Uterus (tissue), 4 donors: ENCODE results near the gene LNPEP. TPM values are rescaled to one million over a fixed set of nuclear protein-coding genes. Genes with fewer than 3 reads are reported as not detected.
"Not testable (repeated sequence)": the region's sequence is repeated elsewhere in the genome, so short reads cannot be mapped to it uniquely, and the experiment has no call there.

Source experiments
- DNase-seq, 2 donors: peaks; one replicate each; pipeline ENCODE4 v3.0.0-alpha.2; 2019 to 2020
- H3K27ac ChIP-seq, 2 donors: fragments of 200-600 bp; sonication (generic); 1 replicate in 1 of 2; 2 replicates in 1 of 2; pipeline ENCODE4 v1.5.1; 2016 to 2018
- H3K27me3 ChIP-seq, 2 donors: fragments of 200-600 bp; sonication (generic); one replicate each; pipeline ENCODE4 v1.5.1; 2018 to 2019; ENCODE audit warnings: control low read depth in 1 of 2
- H3K36me3 ChIP-seq, 2 donors: fragments of 200-600 bp; sonication (generic); one replicate each; pipeline ENCODE4 v1.5.1; 2019; ENCODE audit warnings: control low read depth in 1 of 2
- H3K4me1 ChIP-seq, 2 donors: fragments of 200-600 bp; sonication (generic); one replicate each; pipeline ENCODE4 v1.5.1; 2018 to 2019; ENCODE audit warnings: control low read depth in 1 of 2
- H3K4me3 ChIP-seq, 2 donors: fragments of 200-600 bp; sonication (generic); 1 replicate in 1 of 2; 2 replicates in 1 of 2; pipeline ENCODE4 v1.5.1; 2018 to 2019; ENCODE audit warnings: mild to moderate bottlenecking in 1 of 2
- H3K9me3 ChIP-seq, 2 donors: fragments of 200-600 bp; sonication (generic); one replicate each; pipeline ENCODE4 v1.5.1; 2019; ENCODE audit warnings: control low read depth in 1 of 2
- POLR2A ChIP-seq, 2 donors: fragments of 450-650 bp; IDR thresholded peaks; one replicate each; pipeline ENCODE4 v1.6.1; 2016; ENCODE audit warnings: antibody characterized with exemption in 2 of 2, mild to moderate bottlenecking in 1 of 2, moderate library complexity in 1 of 2
- intact Hi-C: fragments of 100-400 bp; cut with DNase I; formaldehyde crosslinking; loops from one replicate; pipeline ENCODE4 v1.15.1; 2023; ENCODE audit warnings: low total_unique reads
- small RNA-seq: library from RNA; depleted of rRNA; stranded (forward); fragments of <200 nt; gene quantifications from one replicate; pipeline ENCODE3, GENCODE V24; 2016
- total RNA-seq, 4 donors: library from RNA; depleted of rRNA in 3 of 4; stranded (reverse); fragments of >200 nt in 3 of 4; gene quantifications; one replicate each; pipeline versions ENCODE4 v1.1.0 to v1.2.4, GENCODE V29; 2014 to 2023
- TF ChIP-seq, protein P1 (sequence below), 4 experiments: fragments of 200-600 bp in 2 of 4; fragments of 450-650 bp in 2 of 4; sonication (generic) in 2 of 4; IDR thresholded peaks; one replicate each; pipeline ENCODE4 v1.5.1; 2016 to 2019; ENCODE audit warnings: antibody characterized with exemption in 4 of 4, mild to moderate bottlenecking in 2 of 4, moderate library complexity in 1 of 4
- donor health status: DM: yes; HTN: yes; CAD: no.

The LNPEP gene
- total RNA-seq, 4 donors from 2014 or later: 32.5 to 93.9 (median 51.1) TPM

DNA sequence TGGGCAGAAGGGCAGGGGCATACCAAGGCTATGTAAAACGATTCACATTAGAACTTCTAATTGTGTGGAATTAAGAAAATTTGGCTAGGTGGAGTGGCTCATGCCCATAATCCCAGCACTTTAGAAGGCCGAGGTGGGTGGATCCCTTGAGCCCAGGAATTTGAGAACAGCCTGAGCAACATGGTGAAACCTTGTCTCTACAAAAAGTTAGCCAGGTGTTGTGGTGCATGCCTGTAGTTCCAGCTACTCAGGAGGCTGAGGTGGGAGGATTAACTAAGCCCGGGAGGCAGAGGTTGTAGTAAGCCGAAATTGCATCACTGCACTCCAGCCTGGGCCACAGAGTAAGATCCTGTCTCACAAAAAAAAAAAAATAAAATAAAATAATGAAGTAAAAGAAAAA is 141.4 kb downstream of the LNPEP start:
- H3K9me3 ChIP-seq: no peaks in the 10 kb centered on the region
- no peak for DNase-seq
- no peak overlapping the region for H3K27ac ChIP-seq
- no peak overlapping the region for H3K4me3 ChIP-seq
- no peak for TF ChIP-seq POLR2A (IDR thresholded peaks at IDR 0.05)
- TF ChIP-seq, protein P1, sequence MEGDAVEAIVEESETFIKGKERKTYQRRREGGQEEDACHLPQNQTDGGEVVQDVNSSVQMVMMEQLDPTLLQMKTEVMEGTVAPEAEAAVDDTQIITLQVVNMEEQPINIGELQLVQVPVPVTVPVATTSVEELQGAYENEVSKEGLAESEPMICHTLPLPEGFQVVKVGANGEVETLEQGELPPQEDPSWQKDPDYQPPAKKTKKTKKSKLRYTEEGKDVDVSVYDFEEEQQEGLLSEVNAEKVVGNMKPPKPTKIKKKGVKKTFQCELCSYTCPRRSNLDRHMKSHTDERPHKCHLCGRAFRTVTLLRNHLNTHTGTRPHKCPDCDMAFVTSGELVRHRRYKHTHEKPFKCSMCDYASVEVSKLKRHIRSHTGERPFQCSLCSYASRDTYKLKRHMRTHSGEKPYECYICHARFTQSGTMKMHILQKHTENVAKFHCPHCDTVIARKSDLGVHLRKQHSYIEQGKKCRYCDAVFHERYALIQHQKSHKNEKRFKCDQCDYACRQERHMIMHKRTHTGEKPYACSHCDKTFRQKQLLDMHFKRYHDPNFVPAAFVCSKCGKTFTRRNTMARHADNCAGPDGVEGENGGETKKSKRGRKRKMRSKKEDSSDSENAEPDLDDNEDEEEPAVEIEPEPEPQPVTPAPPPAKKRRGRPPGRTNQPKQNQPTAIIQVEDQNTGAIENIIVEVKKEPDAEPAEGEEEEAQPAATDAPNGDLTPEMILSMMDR (IDR thresholded peaks at IDR 0.05): no peak
- no peaks in the 10 kb centered on the region for H3K36me3 ChIP-seq
- H3K4me1 ChIP-seq: no peaks in the 10 kb centered on the region
- intact Hi-C loops: no loop called here
- H3K27me3 ChIP-seq: no peaks in the 10 kb centered on the region

DNA sequence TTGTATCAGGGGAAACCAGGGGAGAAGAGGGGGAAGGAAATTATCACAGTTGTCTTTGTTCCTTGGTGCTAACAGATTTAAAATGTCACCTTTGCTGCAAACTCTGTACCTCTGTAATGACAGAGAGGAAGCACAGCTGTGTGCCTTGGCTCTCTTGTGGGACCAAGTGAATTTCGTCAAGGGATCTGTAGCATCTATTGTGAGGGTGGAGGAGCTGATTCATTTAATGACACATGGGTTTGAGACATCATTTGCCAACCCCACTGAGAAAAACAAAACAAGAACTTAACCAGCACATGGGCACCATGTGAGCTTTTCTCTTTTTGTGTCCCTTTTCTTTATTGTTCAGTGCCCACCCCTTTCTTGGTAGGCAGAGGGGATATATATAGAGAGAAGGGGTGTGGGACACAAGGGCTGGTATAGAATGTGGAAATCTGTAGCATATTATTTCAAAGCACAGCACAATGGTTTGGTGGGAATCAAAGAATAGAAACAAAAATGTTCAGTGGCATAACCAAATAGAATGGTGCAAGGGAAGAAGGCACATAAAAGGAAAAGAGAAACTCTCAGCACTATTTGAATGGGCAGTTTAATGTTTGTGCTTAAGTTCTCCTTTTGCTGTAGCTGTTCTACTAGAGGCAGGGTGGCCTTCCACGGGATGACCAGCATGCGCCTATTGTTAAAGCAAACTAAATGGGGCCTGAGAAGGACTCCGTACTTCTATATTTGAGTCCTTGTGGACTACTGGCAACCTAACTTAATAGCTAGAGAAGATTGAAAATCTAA is 143.3 kb downstream of the LNPEP start:
- Histone ChIP-seq H3K36me3 (no peaks in the 10 kb centered on the region), H3K27me3 (no peaks in the 10 kb centered on the region), H3K4me3 (no peak overlapping the region), H3K27ac (no peak overlapping the region), H3K9me3 (no peaks in the 10 kb centered on the region), H3K4me1 (no peaks in the 10 kb centered on the region)
- TF ChIP-seq, protein P1 (IDR thresholded peaks at IDR 0.05): no peak
- no peak for TF ChIP-seq POLR2A (IDR thresholded peaks at IDR 0.05)
- intact Hi-C loops: no loop called here
- no peak for DNase-seq

DNA sequence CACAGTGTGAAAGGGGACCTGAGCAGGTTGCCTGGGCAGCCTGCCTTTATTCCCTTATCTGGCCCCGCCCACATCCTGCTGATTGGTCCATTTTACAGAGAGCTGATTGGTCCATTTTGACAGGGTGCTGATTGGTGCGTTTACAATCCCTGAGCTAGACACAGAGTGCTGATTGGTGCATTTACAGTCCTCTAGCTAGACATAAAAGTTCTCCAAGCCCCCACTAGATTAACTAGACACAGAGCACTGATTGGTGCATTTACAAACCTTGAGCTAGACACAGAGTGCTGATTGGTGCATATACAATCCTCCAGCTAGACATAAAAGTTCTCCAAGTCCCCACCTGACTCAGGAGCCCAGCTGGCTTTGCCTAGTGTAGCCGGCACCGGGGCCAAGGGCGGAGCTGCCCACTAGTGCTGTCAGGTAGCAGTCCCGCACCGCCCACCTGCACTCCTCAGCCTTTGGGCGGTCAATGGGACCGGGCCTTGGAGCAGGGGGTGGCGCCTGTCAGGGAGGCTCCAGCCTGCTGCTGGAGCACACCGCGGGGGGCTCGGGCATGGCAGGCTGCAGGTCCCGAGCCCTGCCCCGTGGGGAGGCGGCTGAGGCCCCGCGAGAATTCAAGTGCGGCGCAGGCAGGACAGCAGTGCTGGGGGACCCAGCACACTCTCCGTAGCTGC is 149.0 kb downstream of the LNPEP start:
- H3K36me3 ChIP-seq, H3K9me3 ChIP-seq, intact Hi-C loops, H3K4me3 ChIP-seq, H3K27ac ChIP-seq, H3K27me3 ChIP-seq, H3K4me1 ChIP-seq, DNase-seq: not testable (repeated sequence)

DNA sequence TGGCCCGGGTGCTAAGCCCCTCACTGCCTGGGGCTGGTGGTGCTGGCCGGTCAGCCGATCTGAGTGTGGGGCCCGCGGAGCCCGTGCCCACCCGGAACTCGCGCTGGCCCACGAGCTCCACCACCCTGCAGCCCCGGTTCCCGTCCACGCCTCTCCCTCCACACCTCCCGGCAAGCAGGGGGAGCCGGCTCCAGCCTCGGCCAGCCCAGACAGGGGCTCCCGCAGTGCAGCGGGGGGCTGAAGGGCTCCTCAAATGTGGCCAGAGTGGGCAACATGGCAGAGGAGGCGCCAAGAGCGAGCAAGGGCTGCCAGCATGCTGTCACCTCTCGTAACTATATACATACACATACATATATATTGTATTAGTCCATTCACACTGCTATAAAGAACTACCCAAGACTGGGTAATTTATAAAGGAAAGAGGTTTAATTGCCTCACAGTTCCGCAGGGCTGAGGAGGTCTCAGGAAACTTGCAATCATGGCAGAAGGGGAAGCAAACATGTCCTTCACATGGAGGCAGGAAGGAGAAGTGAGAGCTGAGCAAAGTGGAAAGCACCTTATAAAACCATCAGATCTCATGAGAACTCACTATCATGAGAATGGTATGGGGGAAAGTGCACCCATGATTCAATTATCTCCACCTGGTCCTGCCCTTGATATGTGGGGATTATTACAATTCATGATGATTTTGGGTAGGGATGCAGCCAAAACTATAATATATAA is 149.7 kb downstream of the LNPEP start:
- H3K4me1 ChIP-seq: no peaks in the 10 kb centered on the region
- no peak overlapping the region for H3K27ac ChIP-seq
- H3K4me3 ChIP-seq: no peak overlapping the region
- H3K27me3 ChIP-seq: no peaks in the 10 kb centered on the region
- TF ChIP-seq, protein P1 (IDR thresholded peaks at IDR 0.05): no peak
- no peak for TF ChIP-seq POLR2A (IDR thresholded peaks at IDR 0.05)
- H3K36me3 ChIP-seq: no peaks in the 10 kb centered on the region
- H3K9me3 ChIP-seq: no peaks in the 10 kb centered on the region
- intact Hi-C loops: no loop called here
- DNase-seq: no peak

Small RNAs within 50 kb of the gene (small RNA-seq; reads per million reads assigned to genes)
- not detected for gene RF00019

Other genes starting within 250 kb of the LNPEP start
- 10 to 100 TPM; 23.1 to 74.1 (median 37.2) TPM for gene ERAP1, start 128.1 kb upstream of the LNPEP start, total RNA-seq
- 10 to 100 TPM in 3 of 4 donors, 1 to 10 TPM in 1; 9.5 to 29.2 (median 17.1) TPM for gene ERAP2, start 59.6 kb upstream of the LNPEP start, total RNA-seq
- gene LIX1, start 206.5 kb downstream of the LNPEP start, total RNA-seq: 1 to 10 TPM in 1 of 4 donors, not detected in 3; 3.9 TPM
- gene RIOK2, start 247.2 kb downstream of the LNPEP start, total RNA-seq: 10 to 100 TPM in 3 of 4 donors, 1 to 10 TPM in 1; 7.7 to 51.9 (median 16.9) TPM